Neuronal stem cell (in vitro differentiated cells): ENCODE results near the gene DUSP2.

Source experiments
- DNase-seq: peaks from one replicate; pipeline ENCODE4 v3.0.0-alpha.2; 2013; ENCODE audit warnings: low spot score
- H2AFZ ChIP-seq: one replicate; pipeline ENCODE4 v1.6.1; 2013; ENCODE audit warnings: mild to moderate bottlenecking, low read length, inconsistent platforms
- H2AK5ac ChIP-seq: 2 replicates; pipeline ENCODE4 v1.6.1; 2013; ENCODE audit warnings: low read depth, mild to moderate bottlenecking, inconsistent platforms, low read length, moderate library complexity, mixed read lengths
- H2BK120ac ChIP-seq: 2 replicates; pipeline ENCODE4 v1.6.1; 2013; ENCODE audit warnings: low read depth, mild to moderate bottlenecking, inconsistent platforms, low read length, moderate library complexity, mixed read lengths
- H2BK12ac ChIP-seq: one replicate; pipeline ENCODE4 v1.6.1; 2013; ENCODE audit warnings: low read length, inconsistent platforms
- H2BK15ac ChIP-seq: 2 replicates; pipeline ENCODE4 v1.6.1; 2013; ENCODE audit warnings: mild to moderate bottlenecking, low read length, inconsistent platforms, mixed read lengths
- H2BK5ac ChIP-seq: one replicate; pipeline ENCODE4 v1.6.1; 2013; ENCODE audit warnings: inconsistent platforms, mild to moderate bottlenecking, low read length, moderate library complexity
- H3K14ac ChIP-seq: one replicate; pipeline ENCODE4 v1.6.1; 2013; ENCODE audit warnings: low read length, inconsistent platforms
- H3K18ac ChIP-seq: 2 replicates; pipeline ENCODE4 v1.6.1; 2013; ENCODE audit warnings: low read length, inconsistent platforms
- H3K23ac ChIP-seq: 2 replicates; pipeline ENCODE4 v1.6.1; 2013; ENCODE audit warnings: low read depth, mild to moderate bottlenecking, mixed read lengths, low read length, inconsistent platforms; ENCODE audit not compliant: poor library complexity
- H3K27ac ChIP-seq: replicated peaks from 3 replicates; pipeline ENCODE4 v1.5.1; 2013; ENCODE audit warnings: low read length, inconsistent platforms
- H3K27me3 ChIP-seq, 3 experiments: 2 replicates each; pipeline ENCODE4 v1.6.1; 2013; ENCODE audit warnings: low read length in 3 of 3, mild to moderate bottlenecking in 2 of 3, inconsistent platforms in 1 of 3, low read depth in 1 of 3, mixed read lengths in 1 of 3, moderate library complexity in 1 of 3; ENCODE audit not compliant: control insufficient read depth in 3 of 3, insufficient read depth in 3 of 3
- H3K36me3 ChIP-seq, 2 donors: replicated peaks in 1 of 2; 2 replicates each; pipeline ENCODE4 v1.6.1; 2013; ENCODE audit warnings: low read length in 2 of 2; ENCODE audit not compliant: control insufficient read depth in 2 of 2, insufficient read depth in 2 of 2
- H3K4ac ChIP-seq: 2 replicates; pipeline ENCODE4 v1.6.1; 2013; ENCODE audit warnings: inconsistent platforms, mild to moderate bottlenecking, low read length, moderate library complexity
- H3K4me1 ChIP-seq, 2 donors: 1 replicate in 1 of 2; 2 replicates in 1 of 2; pipeline ENCODE4 v1.6.1; 2013; ENCODE audit warnings: low read length in 2 of 2, low read depth in 1 of 2; ENCODE audit not compliant: control insufficient read depth in 2 of 2, insufficient read depth in 1 of 2
- H3K4me2 ChIP-seq: one replicate; pipeline ENCODE4 v1.6.1; 2013; ENCODE audit warnings: mild to moderate bottlenecking, low read length, inconsistent platforms; ENCODE audit not compliant: insufficient read depth, poor library complexity, severe bottlenecking
- H3K4me3 ChIP-seq, 2 donors: 2 replicates each; pipeline ENCODE4 v1.5.1; 2013; ENCODE audit warnings: low read length in 2 of 2, mild to moderate bottlenecking in 2 of 2, inconsistent platforms in 1 of 2, moderate library complexity in 1 of 2
- H3K79me1 ChIP-seq: one replicate; pipeline ENCODE4 v1.6.1; 2013; ENCODE audit warnings: low read depth, mild to moderate bottlenecking, inconsistent platforms, low read length, moderate library complexity
- H3K9ac ChIP-seq: one replicate; pipeline ENCODE4 v1.6.1; 2013; ENCODE audit warnings: mild to moderate bottlenecking, low read depth, low read length, inconsistent platforms; ENCODE audit not compliant: poor library complexity
- H3K9me3 ChIP-seq, 2 donors: replicated peaks in 1 of 2; 2 replicates each; pipeline versions ENCODE3 to v1.6.1; 2013; ENCODE audit warnings: low read length in 2 of 2, mild to moderate bottlenecking in 2 of 2, inconsistent platforms in 1 of 2, low read depth in 1 of 2, mixed read lengths in 1 of 2, moderate library complexity in 1 of 2; ENCODE audit not compliant: control insufficient read depth in 2 of 2, insufficient read depth in 1 of 2
- H4K8ac ChIP-seq: one replicate; pipeline ENCODE4 v1.6.1; 2013; ENCODE audit warnings: low read depth, mild to moderate bottlenecking, inconsistent platforms, low read length, moderate library complexity
- H4K91ac ChIP-seq: one replicate; pipeline ENCODE4 v1.6.1; 2013; ENCODE audit warnings: low read length, low read depth, mild to moderate bottlenecking, inconsistent platforms; ENCODE audit not compliant: poor library complexity
- WGBS, 2 donors: extraction: QIAGEN DNeasy Blood & Tissue Kit; methylation state at CpG; one replicate each; pipeline ENCODE4 v1.1.7; 2013; ENCODE audit warnings: missing lambda C conversion rate in 2 of 2, mixed read lengths in 1 of 2; ENCODE audit not compliant: insufficient read length in 2 of 2, insufficient replicate concordance in 1 of 2; ENCODE audit errors: extremely low coverage in 2 of 2; 5-methylcytosine and 5-hydroxymethylcytosine counted together

DUSP2 gene

GRCh38 chr2:96111823-96112500 is 33.3 kb downstream of the DUSP2 start:
- no peak overlapping the region for H2BK12ac ChIP-seq
- no peak overlapping the region for H3K4ac ChIP-seq
- H3K4me2 ChIP-seq = no peak overlapping the region
- no peak overlapping the region for H2AFZ ChIP-seq
- peak overlapping the region; percentile 37 for H2AK5ac ChIP-seq
- no peak overlapping the region for H2BK120ac ChIP-seq
- peak overlapping the region; percentile 28 for H2BK15ac ChIP-seq
- peaks cover 7% of the 10 kb centered on the region for H3K79me1 ChIP-seq
- no CpG with 5 or more reads among the region's 7 CpGs for WGBS, 2 donors
- no peak overlapping the region for H3K14ac ChIP-seq
- DNase-seq = no peak
- peaks cover 2 to 39% (median 6%) of the 10 kb centered on the region in 3 experiments for H3K27me3 ChIP-seq
- peaks cover 11 to 14% of the 10 kb centered on the region in 2 donors for H3K9me3 ChIP-seq
- H3K23ac ChIP-seq = peak overlapping the region; percentile 22
- H3K36me3 ChIP-seq = no peaks in the 10 kb centered on the region
- no peak overlapping the region for H4K8ac ChIP-seq
- H3K18ac ChIP-seq = peak overlapping the region; percentile 86
- peak overlapping the region; percentile 22 for H3K9ac ChIP-seq
- H3K27ac ChIP-seq = no peak overlapping the region
- H2BK5ac ChIP-seq = no peak overlapping the region
- no peak overlapping the region for H3K4me3 ChIP-seq
- H4K91ac ChIP-seq = no peak overlapping the region
- H3K4me1 ChIP-seq = peaks cover 12 to 21% of the 10 kb centered on the region in 2 donors

GRCh38 chr2:96111257-96111640 is 34.0 kb downstream of the DUSP2 start:
- no peak overlapping the region for H3K9ac ChIP-seq
- H3K27me3 ChIP-seq = peaks cover 2 to 34% (median 6%) of the 10 kb centered on the region in 3 experiments
- WGBS, 2 donors = no CpG with 5 or more reads among the region's 4 CpGs
- H3K18ac ChIP-seq = no peak overlapping the region
- H3K4me2 ChIP-seq = no peak overlapping the region
- no peak overlapping the region for H2AFZ ChIP-seq
- no peak overlapping the region for H3K4me3 ChIP-seq
- H2BK12ac ChIP-seq = no peak overlapping the region
- no peak overlapping the region for H2BK5ac ChIP-seq
- no peak for DNase-seq
- H2BK15ac ChIP-seq = peak overlapping the region; percentile 79
- H2BK120ac ChIP-seq = no peak overlapping the region
- H3K23ac ChIP-seq = no peak overlapping the region
- H3K36me3 ChIP-seq = no peaks in the 10 kb centered on the region
- H3K4me1 ChIP-seq = peaks cover 12 to 21% of the 10 kb centered on the region in 2 donors
- peak overlapping the region; percentile 85 for H2AK5ac ChIP-seq
- H3K14ac ChIP-seq = no peak overlapping the region
- peaks cover 7% of the 10 kb centered on the region for H3K79me1 ChIP-seq
- H4K8ac ChIP-seq = no peak overlapping the region
- no peak overlapping the region for H3K4ac ChIP-seq
- no peak overlapping the region for H4K91ac ChIP-seq
- H3K27ac ChIP-seq = no peak overlapping the region
- H3K9me3 ChIP-seq = peaks cover 11 to 14% of the 10 kb centered on the region in 2 donors

GRCh38 chr2:96110621-96111256 is 34.5 kb downstream of the DUSP2 start:
- Histone ChIP-seq H2BK5ac (peak overlapping the region; percentile 19), H3K27ac (no peak overlapping the region), H3K36me3 (no peaks in the 10 kb centered on the region), H3K9ac (no peak overlapping the region), H3K14ac (no peak overlapping the region), H3K27me3 (peaks cover 2 to 28% (median 2%) of the 10 kb centered on the region in 3 experiments), H2BK12ac (no peak overlapping the region), H3K79me1 (peaks cover 7% of the 10 kb centered on the region), H3K18ac (peak overlapping the region; percentile 53), H3K4me3 (no peak overlapping the region), H4K8ac (no peak overlapping the region), H2AK5ac (peak overlapping the region; percentile 85), H3K9me3 (peaks cover 10 to 13% of the 10 kb centered on the region in 2 donors), H2BK120ac (no peak overlapping the region), H3K4me2 (no peak overlapping the region), H4K91ac (no peak overlapping the region), H2BK15ac (peak overlapping the region; percentile 79), H3K23ac (no peak overlapping the region), H2AFZ (no peak overlapping the region), H3K4me1 (peaks cover 12 to 21% of the 10 kb centered on the region in 2 donors), H3K4ac (no peak overlapping the region)
- no CpG with 5 or more reads among the region's 13 CpGs for WGBS, 2 donors
- no peak for DNase-seq

- peak overlapping the region; percentile 19 for H2BK5ac ChIP-seq
- peak overlapping the region; percentile 79 for H2BK15ac ChIP-seq
- H3K14ac ChIP-seq = no peak overlapping the region
- H3K18ac ChIP-seq = peak overlapping the region; percentile 62
- H2AK5ac ChIP-seq = peak overlapping the region; percentile 85
- H4K8ac ChIP-seq = no peak overlapping the region
- no peak overlapping the region for H3K4ac ChIP-seq
- peak overlapping the region; percentile 2 for H2BK12ac ChIP-seq
- peaks cover 0 to 21% (median 0%) of the 10 kb centered on the region in 3 experiments for H3K27me3 ChIP-seq
- WGBS, 2 donors = no CpG with 5 or more reads among the region's 3 CpGs
- no peak overlapping the region for H3K4me3 ChIP-seq
- H3K79me1 ChIP-seq = peaks cover 2% of the 10 kb centered on the region
- no peak overlapping the region for H3K27ac ChIP-seq
- H3K4me1 ChIP-seq = peaks cover 12 to 19% of the 10 kb centered on the region in 2 donors
- H3K9me3 ChIP-seq = peaks cover 8 to 11% of the 10 kb centered on the region in 2 donors
- H2BK120ac ChIP-seq = peak overlapping the region; percentile 9
- DNase-seq = no peak
- H3K23ac ChIP-seq = peak overlapping the region; percentile 11
- H3K36me3 ChIP-seq = no peaks in the 10 kb centered on the region
- no peak overlapping the region for H4K91ac ChIP-seq
- H3K9ac ChIP-seq = no peak overlapping the region
- no peak overlapping the region for H3K4me2 ChIP-seq
- H2AFZ ChIP-seq = no peak overlapping the region
Observed at GRCh38 chr2:96109931-96110511, 35.2 kb downstream of the DUSP2 start.
